HUDEP-2 (cell line): ENCODE data around the gene MDK.

Experiments used
- DNase-seq, 76 experiments: peaks; one replicate each; lab custom pipeline; 2025; ENCODE audit not compliant: unreplicated experiment in 76 of 76; lab: John Stamatoyannopoulos, UW

Gene MDK

DNA sequence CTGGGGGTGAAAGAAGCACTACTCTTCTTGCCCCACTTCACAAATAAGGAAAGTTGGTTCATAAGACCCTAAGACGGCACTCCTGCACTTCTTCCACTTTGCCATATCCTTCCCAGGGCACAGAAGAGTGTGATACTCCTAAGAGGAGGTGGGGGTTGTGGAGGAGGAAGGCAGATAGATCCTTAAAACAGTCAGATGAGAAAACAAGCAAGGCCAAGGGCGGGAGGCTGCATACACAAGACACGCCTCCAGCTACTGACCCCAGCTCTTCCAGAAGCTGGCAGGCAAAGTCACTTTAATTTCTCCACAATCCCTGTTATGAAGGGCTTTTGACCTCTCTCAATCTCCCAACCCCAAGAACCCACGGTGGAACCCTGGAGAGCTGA is 11.8 kb downstream of the MDK start:
- no peak for DNase-seq

DNA sequence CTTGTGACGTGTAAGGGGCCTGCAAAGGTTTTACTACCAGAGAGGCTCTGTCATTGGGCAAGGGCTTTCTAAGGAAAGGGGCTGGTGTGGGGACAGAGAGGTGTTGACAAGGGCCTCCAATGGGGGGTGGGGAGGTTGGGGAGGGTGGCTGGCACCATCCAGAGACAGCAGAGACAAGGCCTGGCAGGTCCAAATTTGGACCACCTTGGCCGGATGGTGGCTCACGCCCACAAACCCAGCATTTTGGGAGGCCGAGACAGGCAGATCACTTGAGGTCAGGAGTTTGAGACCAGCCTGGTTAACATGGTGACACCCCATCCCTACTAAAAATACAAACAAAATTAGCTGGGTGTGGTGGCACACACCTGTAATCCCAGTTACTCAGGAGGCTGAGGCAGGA is 12.3 kb downstream of the MDK start:
- DNase-seq, result no peak

DNA sequence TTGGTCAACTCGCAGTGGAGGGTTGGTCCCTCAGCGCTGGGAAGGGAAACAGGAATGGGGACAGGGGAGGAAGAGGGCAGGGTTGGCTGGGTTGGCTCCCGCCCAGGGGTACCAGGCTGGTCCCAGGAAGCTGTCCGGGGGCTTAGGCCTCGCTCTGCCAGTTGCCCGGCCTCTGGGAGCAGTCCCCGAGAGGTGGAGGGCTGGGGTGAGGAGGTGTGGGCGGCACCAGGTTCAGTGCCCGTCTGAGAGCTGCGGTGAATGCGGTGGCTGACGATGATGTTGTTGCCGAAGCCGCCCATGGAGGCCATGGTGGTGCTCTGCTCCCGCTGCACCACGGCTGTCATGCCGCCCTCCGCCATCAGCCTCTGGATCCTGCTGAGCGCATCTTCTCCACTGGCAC is 16.1 kb downstream of the MDK start:
- no peak for DNase-seq

DNA sequence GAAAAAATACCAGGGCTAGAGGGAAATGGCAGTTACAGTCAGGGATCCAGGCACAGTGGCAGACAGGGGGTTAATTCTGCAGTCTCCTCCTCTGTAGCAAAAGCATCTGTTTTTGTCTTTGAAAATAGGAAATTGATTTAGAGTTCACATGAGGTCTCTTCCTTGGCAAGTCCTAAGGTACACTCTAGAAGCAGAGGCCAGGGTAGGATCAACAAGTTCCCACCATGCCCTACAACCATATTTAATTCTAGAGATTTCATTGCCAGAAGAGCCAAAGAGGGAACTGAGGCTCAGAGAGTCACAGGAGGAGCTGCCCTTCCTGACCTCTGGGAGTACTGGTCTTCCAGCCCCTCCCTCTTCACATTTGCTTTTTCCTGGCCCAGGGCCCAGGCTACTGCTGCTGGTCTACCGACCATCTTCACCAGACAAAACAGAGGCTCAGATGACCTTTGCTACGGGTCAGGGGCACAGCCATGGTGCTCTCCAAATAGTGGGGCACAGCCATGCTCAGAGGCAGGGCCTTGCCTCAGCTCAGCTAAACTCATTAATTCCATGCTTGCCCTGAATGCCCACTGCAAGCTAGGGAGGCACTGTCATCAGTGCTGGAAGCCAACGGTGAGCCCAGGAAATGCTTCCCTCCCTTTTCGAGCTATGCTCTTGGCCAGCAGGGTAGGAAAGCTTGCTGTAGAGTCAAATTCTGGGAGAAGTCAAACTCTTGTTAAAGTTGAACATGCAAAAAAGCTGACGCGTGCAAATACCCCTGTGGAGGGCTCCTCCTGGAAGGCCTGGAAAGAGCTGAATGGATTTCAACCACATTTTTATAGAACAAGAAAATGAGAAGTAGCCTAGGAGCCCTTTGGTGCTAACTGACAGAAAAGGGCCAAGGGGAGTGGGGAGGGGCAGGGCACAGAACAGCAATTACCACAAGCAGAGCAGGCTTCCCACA is 21.8 kb downstream of the MDK start:
- DNase-seq, result no peak

DNA sequence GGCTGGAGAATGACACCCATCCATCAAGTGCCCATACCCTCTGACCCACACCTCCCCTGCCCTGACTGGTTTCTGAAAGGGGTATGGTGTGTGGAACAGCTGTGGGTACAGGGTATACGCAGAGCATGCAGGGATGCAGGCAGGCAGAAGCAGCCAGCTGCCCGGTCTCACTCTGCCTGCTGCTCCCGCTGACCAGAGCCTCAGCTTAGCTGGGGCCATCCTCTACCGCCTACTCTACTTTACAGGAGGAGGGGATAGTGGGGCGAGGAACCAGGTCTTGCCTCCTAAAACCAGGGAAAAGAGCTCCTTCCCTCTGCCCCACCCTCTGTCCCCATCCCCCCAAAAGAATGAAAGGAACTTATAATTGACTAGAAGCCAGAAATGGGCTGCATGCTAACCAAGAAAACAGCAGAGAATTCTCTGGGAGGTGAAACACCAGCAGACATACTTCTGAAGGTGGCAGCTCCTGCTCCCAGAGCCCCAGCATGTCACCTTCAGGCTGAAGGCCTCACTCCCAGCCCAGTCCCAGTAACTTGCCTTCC is 23.1 kb downstream of the MDK start:
- DNase-seq, result no peak

DNA sequence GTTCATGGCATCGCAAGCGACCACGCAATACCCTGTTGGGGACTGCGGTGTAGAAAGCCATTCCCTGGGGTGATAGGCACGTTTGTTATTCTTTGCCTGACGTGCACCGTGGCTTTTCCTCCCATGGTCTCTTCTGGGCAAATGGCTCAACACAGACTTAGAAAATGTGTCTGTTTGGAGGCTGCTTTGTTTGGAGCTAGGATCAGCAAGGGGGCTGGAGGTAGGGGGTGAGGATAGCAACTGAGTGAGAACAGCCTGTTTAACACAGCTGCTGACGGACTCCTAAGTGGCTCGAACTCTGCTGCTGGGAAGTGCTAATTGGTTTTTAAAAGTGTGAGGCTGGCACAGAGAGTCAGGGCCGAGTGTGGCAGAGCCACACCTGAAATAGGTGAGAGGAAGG is 26.2 kb downstream of the MDK start:
- DNase-seq, result no peak

DNA sequence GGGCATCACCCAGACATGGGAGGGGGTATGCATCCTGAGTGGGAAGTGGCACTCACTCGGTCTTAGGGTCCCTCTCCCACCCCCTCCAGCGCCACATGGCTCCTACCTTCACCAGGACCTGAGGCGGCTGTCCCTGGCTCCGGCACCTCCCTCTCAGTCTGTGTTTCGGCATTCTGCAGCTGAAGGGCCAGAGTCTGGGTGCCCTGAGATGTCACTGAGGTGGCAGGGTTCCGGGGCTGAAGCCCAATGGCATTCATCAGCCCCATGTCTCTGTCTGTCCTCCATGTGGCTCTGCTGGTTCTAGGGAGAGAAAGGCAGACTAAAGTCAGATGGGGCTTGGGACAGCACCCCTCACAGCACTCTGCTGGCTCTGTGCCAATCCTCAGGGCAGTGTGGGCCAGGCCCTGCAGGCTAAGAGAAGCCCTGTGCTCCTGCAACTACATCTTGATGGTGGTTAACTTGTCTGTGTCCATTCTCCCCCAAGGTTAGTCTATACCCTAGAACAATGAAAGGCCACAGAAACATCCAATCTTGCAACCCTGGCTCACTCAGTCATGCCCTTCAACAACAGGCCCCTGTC is 27.0 kb downstream of the MDK start:
- no peak for DNase-seq

DNA sequence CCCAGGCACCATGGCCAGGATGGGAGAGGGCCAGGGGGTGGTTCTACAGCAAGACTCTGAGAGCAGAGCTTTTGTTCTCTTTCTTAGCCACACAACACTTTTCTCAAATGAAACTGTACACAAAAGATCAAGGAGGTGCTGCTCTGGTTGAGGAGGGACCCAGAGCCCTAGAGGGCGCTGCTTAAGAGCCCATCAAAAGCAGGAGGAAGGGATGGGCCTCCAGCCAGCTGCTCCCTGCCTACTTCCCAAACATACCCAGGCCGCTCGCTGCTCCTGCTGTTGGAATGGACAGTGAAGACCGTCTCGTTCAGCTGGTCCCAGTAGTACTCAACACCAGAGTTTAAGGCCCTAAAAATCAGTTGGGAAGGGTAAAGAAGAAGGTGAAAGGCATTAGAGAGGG is 28.6 kb downstream of the MDK start:
- no peak for DNase-seq

DNA sequence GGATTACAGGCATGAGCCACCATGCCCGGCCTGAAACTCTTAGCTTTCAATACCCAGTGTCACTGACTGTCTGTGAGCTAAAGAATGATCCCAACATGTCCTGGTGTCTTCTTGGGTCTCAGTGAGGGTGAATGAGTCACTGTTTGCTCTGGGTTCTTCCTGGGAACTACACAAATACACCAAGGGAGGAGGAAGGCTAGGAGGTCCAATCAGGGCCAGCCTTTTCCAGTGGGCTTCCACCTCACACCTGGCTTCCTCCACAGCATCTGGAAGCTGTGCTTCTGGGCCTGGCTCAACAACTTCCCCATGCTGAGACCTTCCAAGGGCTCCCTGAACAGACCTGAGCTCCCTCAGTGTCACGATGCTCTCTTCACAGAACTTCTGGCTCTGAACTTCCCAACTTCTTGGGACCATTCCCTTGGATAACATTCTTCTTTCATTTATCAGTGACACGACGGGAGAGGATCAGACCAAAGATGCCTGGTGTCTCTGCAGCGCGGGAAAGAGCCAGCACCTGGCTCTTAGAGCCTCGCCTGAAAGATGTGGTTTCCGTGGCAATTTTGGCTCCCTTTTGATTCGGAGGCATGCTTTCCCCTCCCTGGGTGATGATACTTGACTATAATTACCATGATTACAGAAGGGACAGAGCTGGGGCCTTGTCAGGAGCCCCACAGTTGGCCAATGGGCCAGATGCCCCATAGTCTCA is 32.4 kb downstream of the MDK start:
- DNase-seq, result no peak

DNA sequence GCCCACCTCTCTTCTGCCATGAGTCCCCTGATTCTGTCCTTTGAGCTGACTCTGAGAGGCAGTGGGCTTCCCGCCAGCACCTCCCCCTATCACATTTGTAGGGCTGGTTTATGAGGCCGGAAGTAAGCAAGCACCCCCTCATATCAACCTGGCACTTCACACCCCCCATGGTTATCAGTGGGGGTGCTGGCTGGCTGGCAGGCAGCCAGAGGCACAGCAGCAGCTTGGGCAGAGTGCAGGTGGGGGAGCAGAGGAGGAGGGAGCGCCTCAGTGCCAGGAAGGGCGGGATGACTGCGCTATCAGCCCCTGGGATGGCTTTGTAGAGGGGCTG is 33.0 kb downstream of the MDK start:
- DNase-seq, result peak in 22 of 76 experiments; percentile 6 to 42 (median 22)

DNA sequence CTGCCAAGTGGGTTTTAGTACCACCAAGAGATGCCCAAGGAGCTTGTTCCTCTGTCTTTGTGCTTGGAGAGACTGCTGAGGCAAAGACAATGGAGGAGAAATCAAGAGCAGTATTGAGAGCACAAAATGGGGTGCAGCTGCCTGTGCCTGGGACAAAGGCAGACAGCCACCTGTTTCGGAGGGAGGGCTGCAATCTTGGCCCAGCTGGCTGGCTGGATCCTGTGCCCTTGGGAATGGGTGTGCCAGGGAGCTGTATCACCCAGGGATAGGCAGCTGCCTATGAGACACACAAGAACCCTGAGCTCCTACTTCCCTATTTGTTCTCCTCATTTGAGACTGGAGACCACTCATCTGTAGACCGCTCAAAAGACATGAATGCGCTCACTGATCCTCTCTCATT is 33.4 kb downstream of the MDK start:
- DNase-seq, result no peak

DNA sequence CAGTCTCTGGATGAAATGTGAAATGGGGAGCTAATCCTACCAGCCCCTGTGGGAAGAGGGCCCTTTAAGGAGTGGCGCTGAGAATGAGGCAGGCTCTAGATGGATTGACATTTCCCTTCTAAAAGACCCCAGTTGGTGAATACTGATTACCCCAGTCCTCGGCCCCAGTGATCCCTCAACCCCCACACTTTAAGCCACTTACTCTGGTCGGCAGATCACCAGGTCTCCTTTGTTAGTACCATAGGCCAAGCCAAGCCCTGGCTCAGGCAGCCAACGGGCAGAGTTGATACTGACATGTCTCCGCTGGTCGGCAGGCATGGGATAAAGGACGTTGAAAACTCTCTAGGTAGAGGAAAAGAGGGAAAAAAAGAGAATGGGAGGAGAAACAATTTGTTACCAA is 36.2 kb downstream of the MDK start:
- no peak for DNase-seq

DNA sequence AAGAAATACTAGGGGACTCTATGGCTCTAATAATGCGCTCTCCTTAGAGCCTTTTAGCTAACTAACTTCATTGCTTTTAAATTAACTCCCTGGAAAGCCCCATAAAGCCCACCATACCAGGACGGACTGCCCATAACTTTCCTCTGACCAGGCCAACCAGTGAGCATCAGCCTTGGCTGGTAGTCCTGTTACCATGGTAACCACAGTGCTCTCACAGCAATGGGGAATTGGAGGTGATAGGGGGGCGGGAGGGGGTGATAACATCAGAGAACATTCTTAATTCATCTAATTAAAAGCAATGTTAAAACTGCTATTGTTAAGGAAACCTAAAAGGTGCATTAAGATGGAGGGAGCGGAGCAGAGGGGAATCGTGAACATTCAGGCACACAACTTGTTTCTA is 37.3 kb downstream of the MDK start:
- no peak for DNase-seq

DNA sequence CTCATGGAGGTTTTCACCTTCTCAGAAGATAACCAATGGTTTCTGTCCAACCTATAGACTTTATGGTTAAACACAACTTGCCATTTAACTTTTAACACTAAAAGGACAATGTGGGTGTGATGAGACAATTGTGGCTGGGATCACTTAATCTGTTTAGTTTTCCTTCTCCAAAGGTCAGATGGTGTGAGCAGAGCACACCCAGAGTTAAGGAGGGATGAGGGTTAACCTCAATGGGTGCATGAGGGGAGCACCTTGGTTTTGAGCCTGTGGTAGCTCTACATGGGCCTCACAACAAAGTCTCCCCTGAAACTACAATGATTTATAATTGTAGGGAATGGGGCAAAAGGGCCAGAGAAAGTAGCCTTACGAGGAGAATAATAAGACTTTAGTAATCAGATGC is 39.0 kb downstream of the MDK start:
- DNase-seq, result no peak

DNA sequence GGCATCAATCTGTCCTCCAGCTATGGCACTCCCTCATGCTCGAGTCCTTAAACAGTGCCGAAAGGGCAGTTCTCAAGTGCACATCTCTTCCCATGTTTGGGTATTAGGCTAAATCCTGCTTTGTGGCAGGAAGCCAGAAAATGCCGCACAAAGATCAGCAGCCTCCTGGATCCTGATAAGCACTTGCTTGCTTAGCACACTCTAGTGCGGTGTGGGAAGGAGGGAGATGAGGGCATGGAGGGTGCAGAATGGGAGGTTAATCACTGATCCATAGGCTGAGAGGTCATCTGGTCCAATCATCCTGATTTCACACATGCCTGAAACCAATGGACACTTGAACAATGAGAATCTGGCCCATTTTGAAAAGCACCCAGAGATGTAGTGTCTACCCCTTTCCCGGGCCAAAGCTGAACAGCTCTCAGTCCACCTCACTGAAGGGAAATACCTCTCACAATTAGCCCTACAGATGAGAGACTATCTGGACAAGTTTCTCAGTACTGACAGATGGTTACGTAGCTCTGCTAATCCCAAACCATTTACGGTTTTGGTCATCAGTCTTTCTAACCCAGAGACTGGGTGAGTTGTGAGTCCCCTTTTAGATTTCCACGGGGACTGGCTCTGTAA is 39.9 kb downstream of the MDK start:
- DNase-seq, result no peak

DNA sequence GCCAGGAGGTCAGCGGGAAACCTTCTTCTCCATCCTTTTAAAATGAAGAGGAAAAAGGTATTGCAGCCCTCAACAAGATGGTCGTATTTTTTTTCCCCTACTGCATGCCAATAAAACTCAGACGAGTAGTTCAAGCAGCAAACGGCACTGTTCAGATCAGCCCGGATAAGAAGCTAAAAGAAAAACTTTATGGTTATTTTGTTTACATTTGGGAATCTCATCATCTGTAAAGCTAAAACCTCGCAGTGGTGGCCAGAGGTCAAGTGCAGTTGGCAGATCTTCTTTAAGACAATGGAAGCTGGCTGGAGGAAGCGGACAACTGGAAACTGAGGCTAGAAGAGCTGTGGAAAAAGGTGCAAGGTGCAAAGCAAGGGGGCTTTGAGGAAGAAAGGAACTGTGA is 41.1 kb downstream of the MDK start:
- no peak for DNase-seq

DNA sequence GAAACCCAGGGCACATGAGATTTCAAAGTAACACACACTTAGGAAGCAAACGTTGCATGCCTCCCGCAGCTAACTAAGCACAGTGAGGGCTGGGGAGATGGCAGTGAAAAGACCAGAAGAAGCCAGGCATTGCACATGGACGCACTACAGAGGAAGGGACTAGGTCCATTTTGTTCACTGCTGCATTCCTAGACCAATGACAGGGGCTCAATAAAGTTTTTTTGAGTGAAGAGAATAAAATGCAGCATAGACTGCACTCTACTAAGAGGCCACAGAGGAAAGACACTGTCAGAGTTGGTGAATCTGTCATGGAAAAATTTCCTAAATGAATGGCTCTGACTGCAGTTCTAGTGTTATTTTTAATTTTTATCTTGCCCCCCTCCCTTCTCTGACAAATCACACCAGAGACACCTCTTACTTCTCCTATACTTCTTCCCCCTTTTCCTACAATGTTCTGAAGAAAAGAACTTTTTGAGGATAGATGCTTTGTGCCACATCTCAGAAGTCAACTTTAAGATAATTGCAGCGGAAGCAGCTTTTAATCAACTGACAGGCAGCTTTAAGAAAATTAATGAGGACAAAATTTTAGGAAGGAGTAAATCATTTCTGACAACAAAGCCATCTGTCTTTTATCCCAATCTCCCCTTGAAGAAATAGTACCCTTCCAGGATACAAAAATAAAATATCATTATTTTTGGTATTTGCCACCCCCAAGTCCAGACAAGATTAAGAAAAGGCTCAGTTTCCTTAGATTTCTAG is 44.9 kb downstream of the MDK start:
- no peak for DNase-seq

DNA sequence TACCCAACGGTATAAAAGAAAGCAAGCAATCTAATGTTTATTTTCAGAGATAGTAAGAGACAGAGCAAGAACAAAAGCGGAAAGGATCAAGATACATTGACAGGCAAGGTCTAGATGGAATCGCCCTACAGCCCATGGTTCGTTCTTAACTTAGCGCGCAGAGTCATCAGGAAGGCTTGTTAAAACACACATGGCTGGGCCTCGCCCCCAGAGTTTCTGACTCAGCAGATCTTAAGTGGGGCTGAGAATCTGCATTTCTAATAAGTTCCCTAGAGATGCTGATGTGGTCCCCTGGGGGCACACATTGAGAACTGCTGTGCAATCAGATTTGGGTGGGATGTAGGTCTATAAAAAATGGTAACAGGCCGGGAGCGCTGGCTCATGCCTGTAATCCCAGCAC is 45.9 kb downstream of the MDK start:
- DNase-seq, result no peak

DNA sequence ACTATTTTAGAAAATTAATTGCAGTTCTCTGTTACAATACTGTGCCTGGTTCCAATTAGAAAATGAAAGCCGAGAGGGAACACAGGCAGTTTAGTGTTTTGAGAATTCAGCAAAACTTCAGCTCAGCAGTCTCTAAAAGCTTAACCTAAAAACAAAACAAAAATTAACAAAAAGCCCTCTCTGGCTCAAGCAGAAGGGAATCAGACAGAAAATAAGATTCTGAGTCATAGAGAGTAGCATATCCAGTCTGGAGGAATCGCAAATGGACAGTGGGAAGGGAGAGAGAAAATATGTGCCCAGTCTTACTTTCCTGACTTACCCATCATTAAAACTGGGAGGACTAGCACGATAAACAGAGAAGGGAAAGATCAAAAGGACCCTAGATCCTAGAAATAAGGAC is 48.2 kb downstream of the MDK start:
- DNase-seq, result no peak

DNA sequence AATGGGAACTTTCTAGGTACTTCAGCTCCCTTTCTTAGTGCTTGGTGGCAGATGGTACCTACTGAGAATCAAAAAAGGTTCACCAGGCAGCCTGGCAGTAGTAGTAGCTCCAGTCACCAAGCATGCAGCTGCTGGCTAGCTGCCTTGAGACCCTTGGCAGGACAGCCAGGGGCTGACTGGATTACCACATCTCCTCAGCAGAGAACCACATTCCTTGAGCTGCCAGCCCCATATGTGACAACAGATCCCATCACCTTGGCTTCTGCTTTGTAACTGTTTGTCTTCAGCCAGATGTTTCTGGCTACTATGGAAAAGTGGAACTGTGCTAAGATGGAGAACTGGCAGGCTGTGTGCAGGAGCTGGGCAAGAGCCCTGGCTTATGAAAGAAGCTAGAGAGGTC is 49.7 kb downstream of the MDK start:
- DNase-seq, result no peak
